Activated CD8-positive, alpha-beta memory T cell treated with anti-CD3 and anti-CD28 coated beads for 48 hours (primary cell): ENCODE measurements around the gene LYPLA2.
"Not testable (repeated sequence)": the region's sequence is repeated elsewhere in the genome, so short reads cannot be mapped to it uniquely, and the experiment has no call there.

Experiments
- DNase-seq, 3 experiments: peaks; one replicate each; pipeline ENCODE4 v3.0.0-alpha.2; 2020; ENCODE audit warnings: low read depth in 2 of 3, low spot score in 2 of 3

LYPLA2 gene

DNA sequence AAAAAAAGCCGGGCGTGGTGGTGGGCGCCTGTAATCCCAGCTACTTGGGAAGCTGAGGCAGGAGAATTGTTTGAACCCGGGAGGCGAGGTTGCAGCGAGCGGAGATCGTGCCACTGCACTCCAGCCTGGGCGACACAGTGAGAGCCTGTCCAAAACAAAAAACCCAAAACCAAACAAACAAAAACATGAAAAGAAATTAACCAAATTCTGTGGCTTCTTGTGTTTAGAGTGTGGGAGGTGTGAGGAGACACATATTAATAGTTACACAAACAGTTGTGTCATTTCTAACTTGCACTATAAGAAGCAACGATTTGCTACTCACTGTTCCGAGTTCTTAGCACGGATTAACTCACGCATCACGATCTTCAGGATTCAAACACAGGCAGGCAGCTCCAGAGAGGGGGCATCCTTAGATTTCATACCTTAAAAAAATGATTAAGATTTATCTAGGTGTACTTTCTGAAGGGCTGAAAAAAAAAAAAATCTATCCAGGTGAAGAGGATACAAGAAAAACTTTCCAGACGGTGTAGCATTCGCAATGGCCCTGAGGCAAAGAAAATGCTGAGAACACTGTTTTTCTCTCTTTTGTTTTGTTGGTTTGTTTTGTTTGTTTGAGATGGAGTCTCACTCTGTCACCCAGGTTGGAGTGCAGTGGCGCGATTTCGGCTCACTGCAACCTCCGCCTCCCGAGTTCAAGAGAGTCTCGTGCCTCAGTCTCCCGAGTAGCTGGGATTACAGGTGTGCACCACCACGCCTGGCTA, 35.0 kb downstream of the LYPLA2 start:
- no peak for DNase-seq

DNA sequence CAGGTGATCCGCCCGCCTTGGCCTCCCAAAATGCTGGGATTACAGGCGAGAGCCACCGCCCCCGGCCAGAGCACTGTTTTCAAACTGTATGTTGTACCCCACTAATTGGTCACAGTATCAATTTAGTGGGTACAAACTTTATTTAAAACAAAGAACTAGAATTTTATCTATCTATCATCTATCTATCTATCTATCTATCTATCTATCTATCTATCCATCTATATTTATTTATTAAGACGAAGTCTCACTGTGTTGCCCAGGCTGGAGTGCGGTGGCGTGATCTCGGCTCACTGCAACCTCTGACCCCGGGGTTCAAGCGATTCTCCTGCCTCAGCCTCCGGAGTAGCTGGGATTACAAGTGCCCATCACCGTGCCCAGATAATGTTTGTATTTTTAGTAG, 35.6 kb downstream of the LYPLA2 start:
- not testable (repeated sequence) for DNase-seq

DNA sequence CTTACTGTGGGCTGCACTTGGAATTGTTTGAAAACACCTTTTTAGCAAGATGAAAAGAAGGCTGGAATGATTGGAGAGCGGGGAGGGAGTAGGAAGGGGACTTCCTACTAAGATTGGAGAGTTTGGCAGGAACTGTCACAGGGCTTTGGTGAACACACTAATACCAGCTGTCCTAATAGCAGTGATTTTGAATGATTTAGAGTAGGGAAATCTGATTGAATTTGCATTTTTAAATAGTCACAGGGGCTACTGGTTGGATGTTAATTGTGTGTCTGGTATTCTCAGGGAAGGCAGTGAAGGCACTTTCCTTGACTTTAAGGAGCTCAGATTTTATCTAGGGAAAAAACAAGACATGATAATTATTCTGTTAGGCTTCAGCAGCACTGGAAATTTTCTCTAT, 36.8 kb downstream of the LYPLA2 start:
- no peak for DNase-seq

DNA sequence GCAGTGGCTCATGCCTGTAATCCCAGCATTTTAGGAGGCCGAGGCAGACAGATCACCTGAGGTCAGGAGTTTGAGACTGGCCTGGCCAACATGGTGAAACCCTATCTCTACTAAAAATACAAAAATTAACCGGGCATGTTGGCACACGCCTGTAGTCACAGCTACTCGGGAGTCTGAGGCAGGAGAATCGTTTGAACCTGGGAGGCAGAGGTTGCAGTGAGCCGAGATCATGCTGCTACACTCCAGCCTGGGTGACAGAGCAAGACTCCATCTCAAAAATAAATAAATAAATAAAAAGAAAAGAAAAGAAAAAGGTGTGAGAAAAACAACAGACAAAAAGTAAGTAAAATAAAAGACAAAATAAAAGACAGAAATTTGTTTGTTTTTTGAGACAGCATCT, 43.2 kb downstream of the LYPLA2 start:
- DNase-seq = not testable (repeated sequence)

DNA sequence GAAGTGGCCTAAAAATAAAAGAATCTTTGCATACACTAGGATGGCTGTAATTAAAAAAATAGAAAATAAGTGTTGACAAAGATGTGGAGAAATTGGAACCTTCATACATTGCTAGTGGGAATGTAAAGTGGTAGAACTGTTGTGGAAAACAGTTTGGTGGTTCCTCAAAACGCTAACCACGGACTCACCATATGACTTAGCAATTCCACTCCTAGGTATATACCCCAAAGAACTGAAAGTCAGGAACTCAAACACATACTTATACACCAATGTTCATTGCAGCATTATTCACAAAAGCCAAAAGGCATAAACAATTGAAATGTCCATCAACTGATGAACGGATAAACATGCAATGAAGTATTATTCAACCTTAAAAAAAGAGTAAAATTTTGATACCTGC, 45.1 kb downstream of the LYPLA2 start:
- DNase-seq = no peak

DNA sequence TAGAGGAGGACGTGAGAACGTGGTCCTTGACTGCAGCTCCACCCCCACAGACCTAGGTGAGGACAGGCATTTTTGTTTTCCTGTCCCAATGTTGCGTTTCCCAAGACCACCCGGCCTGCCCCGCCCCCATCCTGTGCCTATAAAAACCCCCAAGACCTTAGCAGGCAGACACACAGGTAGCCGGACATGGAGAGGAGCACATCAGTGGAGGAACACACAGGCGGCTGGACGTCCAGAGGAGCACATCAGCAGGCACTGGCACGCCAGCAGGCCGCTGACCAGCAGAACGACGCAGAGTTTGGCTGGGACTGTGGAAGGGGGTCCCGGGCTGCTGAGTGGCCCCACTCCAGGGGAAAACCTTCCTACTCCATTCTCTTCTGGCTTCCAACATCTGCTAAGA, 47.0 kb downstream of the LYPLA2 start:
- DNase-seq = no peak

DNA sequence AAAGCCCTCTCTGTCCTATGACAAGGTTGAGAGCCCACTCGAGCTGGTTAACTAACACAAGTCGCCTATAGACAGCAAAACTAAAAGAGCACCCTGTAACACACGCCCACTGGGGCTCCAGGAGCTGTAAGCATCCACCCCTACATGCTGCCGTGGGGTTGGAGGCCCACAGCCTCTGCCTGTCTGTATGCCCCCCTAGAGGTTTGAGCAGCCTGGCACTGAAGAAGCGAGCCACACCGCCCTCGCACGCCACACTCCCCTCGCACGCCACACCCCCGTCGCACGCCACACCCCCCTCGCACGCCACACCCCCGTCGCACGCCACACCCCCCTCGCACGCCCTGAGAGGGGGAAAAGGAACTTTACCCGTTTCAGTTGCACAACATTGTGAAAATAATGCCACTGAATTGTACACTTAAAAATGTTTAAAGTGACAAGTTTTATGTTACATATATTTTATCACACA, 47.5 kb downstream of the LYPLA2 start:
- DNase-seq = peak; percentile 42 to 59 (median 52)

DNA sequence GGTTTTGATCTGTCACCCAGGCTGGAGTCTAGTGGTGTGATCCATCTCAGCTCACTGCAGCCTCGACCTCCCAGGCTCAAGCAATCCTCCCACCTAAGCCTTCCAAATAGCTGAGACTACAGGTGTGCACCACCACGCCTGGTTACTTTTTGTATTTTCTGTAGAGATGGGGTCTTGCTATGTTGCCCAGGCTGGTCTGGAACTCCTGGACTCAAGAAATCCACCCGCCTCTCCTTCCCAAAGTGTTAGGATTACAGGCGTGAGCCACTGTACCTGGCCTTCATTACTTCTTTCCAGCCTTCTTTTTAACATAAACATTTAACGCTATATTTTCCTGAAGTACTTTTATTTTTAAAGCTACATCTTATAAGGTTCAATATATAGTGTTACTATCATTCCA, 52.7 kb downstream of the LYPLA2 start:
- DNase-seq = no peak
